Activated naive CD4-positive, alpha-beta T cell (primary cell): Measurements from ENCODE around the gene IP6K3.

Source experiments
- DNase-seq, 4 experiments: peaks; one replicate each; lab custom pipeline; 2025; lab: John Stamatoyannopoulos, UW

Gene IP6K3

DNA sequence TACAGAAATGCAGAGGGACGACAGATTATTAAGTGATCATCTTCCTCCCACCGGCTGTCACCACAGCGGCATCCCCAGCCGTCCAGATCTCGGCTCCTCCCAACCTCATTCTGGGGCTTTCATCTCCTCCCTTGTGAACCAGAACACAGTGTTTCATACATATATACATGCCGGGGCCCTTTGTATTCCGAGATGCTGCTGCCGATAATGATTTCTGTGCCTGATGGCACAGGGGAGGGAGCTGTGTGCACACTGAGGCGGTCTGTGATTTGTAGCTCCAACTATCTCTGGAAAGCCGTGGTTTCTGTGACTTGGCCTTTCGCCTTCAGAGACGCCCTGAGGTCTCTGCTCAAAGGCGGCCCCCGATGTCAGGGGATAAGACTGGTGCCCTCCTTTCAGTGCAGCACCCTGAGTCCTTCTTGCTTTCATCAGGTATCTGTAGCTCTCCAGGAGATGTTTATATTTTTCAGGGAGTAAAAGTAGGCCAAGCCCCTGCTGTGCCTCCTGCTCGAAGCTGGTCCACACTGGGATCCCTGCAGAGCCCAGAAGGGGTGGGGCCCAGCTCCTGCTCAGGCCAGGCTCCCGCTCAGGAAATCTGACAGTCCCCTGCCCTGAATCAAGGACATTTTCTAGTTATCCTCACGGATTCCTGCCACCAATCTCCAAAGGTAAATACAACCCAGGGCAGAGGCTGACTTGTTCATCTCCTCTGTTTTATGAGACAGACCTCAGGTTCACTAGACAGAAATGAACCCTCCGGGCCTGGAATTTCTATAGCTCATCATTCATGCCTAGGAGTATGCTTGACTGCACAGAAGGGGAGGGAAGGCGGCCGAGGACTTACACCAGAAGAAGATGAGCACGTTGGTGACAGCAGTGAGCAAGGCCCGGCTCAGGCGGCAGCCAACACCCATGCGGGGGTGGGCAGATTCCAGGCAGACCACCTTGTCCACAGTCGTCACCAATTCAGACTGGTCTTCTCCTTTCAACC, 31.0 kb upstream of the IP6K3 start:
- DNase-seq: no peak

DNA sequence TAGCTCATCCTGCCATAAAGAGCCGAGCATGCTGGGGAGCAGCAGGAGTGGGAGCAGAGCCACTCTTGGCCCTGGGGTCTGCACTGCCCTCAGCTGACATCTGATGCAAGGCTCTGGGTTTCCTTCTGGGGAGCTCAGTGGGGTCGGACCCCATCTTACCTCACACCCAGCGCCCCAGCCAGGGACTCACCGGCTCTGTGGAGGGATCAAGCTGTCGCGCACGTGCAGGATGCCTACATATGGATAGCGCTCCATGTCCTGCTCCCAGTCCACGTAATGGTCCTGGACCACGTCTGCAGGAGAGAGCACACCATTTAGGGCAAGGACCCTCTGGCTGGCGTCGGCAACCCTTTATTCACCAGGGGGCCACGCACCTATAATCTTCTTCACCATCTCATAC, 30.1 kb upstream of the IP6K3 start:
- DNase-seq: no peak

GRCh38 chr6:33776186-33776585, 29.5 kb upstream of the IP6K3 start:
- DNase-seq: no peak

DNA sequence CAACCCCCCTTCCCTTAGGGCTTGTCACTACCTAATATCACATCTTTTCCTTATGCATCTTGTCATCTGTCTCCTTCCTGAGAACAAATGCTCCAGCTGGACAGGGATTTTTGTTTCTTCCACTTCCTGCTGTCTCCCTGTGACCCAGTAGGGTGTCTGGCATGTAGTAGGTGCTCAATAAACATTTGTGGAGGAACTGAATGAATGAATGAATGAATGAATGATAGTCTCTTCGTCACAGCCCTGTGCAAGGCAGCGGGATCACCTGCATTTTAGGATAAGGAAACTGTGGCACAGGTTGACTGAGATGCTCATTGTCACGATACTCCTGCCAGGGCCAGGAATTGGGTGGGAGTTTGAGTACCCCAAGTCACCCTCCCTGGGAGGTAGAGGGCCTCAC, 28.1 kb upstream of the IP6K3 start:
- no peak for DNase-seq

DNA sequence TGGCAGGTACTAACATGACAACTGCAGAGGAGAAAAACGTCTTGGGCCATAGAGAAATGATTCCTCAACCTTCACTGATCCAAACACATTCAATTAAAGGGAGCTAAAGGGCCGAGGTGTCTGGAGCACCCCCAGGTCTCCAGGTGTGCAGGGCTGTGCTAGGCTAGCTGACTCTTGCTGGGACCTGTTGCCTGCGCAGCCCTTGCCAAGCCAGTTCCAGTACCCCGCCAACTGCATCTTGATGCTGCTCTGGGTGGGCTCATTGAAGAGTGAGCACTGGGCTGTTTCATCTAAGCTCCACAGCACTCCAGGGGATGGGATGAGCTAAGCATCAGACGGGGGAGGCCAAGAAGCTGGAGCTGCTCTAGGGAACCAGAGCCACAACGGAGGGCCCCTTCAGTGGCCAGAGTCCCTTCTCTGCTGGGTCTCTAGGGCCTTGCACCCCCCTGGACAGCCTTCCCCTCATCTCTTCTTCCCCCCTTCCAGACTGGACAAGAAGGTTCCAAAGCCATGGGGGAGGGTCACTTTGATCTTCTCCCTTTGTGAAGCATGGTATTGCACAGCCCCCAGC, 26.3 kb upstream of the IP6K3 start:
- no peak for DNase-seq

- no peak for DNase-seq
Measured at GRCh38 chr6:33772082-33772830, 25.6 kb upstream of the IP6K3 start.

GRCh38 chr6:33771146-33772081, 24.7 kb upstream of the IP6K3 start:
- DNase-seq: peak in 3 of 4 experiments; percentile 24 to 64 (median 37)

GRCh38 chr6:33770833-33771145, 24.1 kb upstream of the IP6K3 start:
- DNase-seq: no peak

GRCh38 chr6:33770124-33770832, 23.6 kb upstream of the IP6K3 start:
- no peak for DNase-seq

DNA sequence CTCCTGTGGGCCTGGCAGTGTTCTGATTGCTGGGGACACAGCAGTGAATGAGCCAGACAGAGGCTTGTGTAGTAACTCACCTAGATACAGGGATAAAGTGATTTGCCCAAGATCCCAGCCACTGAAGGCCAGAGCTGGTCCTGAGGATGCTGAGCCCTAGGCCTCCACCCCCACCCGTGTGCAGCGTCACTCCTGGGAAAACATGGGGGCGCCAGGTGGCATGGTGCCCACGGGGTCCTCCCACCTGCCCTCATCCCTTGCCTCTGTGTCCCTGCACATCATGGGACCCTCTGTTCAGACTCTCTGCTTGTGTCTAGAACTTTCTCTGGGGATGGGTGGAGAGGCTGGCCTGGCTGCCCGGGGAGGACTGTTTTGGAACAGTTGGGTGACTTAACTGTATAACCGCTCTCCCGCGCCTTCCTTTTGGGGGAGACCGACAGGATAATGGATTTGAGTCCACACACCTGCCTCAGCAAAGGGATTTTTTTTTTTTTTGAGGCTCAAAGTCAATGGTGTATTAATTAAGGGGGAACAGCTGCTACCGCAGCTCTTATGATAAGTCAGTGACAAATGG, 22.6 kb upstream of the IP6K3 start:
- no peak for DNase-seq

GRCh38 chr6:33768644-33769120, 22.0 kb upstream of the IP6K3 start:
- DNase-seq: peak; percentile 41 to 68 (median 46)

- no peak for DNase-seq
Measured at GRCh38 chr6:33766921-33767907, 20.5 kb upstream of the IP6K3 start.

- no peak for DNase-seq
Measured at GRCh38 chr6:33765368-33765767, 18.7 kb upstream of the IP6K3 start.

DNA sequence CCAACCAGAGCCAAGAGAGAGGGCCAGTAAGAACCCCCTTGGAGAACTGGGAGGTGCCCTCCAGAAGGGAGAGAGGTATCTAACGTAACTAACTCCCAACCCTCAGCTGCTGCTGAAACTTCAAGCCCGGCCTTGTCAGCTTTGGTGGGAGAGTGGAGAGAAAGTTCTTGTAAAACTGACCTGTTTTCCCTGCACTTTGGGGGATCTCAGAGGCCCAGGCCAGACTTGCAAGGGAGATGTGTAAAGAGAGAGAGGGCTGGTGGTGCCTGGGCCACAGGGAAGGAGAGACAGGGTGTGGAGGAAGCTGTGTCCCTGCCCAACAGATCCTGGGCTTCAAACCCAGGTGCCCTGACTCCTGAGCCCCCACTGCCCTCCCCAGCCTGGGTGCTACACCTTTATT, 17.3 kb upstream of the IP6K3 start:
- DNase-seq: no peak

- no peak for DNase-seq
Measured at GRCh38 chr6:33763483-33763882, 16.8 kb upstream of the IP6K3 start.

DNA sequence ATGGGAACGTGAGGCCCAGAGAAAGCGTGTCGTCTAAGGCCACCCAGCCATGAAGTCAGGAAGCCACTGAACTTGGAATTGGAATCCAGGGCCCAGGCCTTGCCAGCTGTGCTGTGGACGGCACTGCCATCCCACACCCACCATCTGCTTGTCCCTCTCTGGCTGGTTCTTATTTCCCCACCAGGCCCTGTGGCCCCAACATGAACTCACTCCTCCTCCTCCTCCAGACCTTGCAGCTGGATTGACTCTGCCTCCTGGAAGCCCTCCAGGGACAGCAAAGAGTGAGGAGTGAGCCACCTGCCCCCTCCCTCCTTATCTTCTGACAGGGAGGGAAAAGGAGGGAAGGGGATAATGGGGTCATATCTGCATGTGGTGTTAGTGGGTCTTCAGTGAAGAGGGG, 16.0 kb upstream of the IP6K3 start:
- no peak for DNase-seq

DNA sequence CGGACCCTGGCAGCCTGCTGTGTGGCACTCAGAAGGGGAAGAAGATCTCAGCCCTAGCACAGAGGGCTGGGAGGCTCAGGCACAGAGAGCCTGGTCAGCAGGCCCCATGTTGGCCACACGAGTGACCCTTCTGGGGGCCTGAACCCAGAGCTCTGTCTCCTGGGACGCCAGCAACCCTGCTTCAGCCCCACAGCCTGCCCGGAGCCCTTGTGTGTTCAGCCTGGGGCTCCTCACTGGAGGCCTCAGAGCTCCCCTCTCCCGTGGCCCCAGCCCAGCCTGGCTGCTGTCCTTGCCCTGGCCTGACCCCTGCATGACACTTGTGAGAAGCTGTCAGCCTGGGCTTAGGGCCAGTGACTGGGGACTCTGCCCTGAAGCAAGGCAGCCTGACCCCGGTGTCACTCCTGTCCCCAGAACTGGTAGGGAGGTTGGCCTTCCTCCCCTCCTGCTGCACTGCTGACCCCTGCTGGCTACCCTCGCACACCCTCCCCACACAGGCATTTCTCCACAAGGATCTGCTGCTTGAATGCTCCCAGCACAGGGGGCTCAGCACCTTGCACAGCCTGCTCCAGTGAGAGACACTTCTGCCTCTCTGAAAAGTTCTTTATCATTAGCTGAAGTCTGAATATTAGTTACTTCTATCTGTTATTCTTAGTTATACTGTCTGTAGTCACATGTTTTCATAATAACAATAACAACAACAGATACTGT, 15.4 kb upstream of the IP6K3 start:
- peak in 1 of 4 experiments; percentile 27 for DNase-seq

DNA sequence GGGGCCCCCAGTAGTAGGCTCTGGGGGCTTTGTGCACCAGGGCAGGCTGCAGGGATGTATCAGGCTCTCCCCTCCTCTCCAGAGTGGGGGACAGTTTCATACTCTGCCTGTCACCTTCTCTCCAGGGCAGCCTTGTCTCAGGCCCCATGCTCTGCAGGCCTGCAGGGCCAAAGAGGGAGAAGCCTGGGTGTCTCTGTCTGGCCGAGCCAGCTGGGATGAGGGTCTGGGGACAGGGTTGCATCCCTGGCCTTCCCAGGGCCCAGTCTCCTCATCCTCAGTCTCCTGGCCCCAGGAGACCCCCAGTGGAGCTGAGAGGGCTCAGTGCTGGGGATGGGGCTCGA, 14.8 kb upstream of the IP6K3 start:
- DNase-seq: no peak
